ENCODE measurements around the gene HNRNPA2B1. TPM values are rescaled to one million over a fixed set of nuclear protein-coding genes. Genes with fewer than 3 reads are reported as not detected.
"Not testable (repeated sequence)": the region's sequence is repeated elsewhere in the genome, so short reads cannot be mapped to it uniquely, and the experiment has no call there.

HNRNPA2B1 gene
- total RNA-seq, 1 experiment from 2014 or later: 302 TPM

DNA sequence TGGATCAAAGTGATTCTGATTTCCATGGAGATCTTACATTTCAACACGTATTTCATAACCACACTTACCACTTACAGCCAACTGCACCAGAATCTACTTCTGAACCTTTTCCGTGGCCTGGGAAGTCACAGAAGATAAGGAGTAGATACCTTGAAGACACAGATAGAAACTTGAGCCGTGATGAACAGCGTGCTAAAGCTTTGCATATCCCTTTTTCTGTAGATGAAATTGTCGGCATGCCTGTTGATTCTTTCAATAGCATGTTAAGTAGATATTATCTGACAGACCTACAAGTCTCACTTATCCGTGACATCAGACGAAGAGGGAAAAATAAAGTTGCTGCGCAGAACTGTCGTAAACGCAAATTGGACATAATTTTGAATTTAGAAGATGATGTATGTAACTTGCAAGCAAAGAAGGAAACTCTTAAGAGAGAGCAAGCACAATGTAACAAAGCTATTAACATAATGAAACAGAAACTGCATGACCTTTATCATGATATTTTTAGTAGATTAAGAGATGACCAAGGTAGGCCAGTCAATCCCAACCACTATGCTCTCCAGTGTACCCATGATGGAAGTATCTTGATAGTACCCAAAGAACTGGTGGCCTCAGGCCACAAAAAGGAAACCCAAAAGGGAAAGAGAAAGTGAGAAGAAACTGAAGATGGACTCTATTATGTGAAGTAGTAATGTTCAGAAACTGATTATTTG is 15.3 kb downstream of the HNRNPA2B1 start:
- no peak for DNase-seq (ENCODE audit: low read depth)

DNA sequence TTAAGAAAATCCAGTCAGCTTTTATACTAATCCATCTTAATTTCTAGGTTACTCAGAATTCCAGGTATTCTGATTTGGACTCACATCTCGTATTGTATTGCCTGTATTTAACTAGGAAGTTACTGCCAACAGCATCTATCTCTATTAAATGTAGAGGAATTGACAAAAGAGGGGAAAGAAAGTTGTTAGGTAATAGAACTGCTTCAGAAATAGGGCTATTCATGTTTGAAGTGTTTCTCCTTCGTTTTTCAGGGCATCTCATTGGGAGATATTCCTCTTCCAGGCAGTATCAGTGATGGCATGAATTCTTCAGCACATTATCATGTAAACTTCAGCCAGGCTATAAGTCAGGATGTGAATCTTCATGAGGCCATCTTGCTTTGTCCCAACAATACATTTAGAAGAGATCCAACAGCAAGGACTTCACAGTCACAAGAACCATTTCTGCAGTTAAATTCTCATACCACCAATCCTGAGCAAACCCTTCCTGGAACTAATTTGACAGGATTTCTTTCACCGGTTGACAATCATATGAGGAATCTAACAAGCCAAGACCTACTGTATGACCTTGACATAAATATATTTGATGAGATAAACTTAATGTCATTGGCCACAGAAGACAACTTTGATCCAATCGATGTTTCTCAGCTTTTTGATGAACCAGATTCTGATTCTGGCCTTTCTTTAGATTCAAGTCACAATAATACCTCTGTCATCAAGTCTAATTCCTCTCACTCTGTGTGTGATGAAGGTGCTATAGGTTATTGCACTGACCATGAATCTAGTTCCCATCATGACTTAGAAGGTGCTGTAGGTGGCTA is 16.1 kb downstream of the HNRNPA2B1 start:
- DNase-seq (ENCODE audit: low read depth): not testable (repeated sequence)

DNA sequence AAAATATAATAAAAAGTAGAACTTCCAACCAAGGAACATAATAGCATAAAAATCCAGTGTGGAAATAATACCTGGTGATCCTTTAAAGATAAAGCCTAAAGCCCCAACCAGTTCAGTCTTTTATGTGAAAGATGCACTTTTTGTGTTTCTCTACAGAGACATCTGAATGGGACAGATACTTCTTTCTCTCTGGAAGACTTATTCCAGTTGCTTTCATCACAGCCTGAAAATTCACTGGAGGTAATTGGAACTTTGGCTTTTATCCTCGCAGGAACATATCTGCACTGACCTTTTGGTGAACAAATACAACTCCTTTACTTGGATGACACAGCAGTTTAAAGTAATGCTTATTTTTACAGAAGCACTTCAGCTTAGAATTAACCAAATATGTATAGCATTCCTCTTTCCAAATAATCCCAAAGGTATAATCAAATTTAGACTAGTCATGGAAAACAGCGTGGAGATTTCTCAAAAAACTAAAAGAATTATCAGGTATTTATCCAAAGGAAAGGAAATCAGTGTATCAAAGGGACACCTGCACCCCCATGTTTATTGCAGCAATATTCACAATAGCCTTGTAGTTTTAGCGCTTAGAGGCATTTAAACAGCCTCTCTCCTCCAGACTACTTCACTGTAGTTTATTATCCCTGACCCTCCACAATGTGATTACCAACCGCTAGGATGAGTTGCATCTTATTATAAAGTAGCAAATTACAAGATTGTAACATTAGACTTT is 16.8 kb downstream of the HNRNPA2B1 start:
- DNase-seq (ENCODE audit: low read depth): no peak

DNA sequence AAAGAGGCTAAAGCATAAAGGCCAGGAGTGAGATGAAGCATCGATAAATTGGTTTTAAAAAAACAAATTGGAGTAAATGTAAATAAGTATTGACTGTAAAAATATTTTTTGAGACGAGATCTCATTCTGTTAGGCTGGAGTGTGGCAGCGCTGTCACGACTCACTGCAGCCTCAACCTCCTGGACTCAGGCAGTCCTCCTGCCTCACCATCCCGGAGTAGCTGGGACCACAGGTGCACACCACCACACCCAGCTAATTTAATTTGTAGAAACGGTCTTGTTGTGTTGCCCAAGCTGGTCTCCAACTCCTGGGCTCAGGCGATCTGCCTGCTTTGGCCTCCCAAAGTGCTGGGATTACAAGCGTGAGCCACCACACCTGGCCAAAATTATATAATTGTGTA is 17.8 kb downstream of the HNRNPA2B1 start:
- DNase-seq (ENCODE audit: low read depth): no peak

DNA sequence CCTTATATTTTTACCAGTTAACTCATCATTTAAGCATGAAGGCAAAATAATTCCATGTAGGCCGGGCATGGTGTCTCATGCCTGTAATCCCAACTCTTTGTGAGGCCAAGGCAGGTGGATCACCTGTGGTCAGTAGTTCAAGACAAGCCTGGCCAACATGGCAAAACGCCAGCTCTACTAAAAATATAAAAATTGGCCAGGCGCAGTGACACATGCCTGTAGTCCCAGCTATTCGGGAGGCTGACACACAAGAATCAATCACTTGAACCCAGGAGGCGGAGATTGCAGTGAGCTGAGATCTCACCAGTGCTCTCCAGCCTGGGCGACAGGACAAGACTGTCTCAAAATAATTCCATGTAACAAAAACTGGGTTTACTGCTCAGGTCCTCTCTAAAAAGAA is 18.3 kb downstream of the HNRNPA2B1 start:
- DNase-seq (ENCODE audit: low read depth): no peak

DNA sequence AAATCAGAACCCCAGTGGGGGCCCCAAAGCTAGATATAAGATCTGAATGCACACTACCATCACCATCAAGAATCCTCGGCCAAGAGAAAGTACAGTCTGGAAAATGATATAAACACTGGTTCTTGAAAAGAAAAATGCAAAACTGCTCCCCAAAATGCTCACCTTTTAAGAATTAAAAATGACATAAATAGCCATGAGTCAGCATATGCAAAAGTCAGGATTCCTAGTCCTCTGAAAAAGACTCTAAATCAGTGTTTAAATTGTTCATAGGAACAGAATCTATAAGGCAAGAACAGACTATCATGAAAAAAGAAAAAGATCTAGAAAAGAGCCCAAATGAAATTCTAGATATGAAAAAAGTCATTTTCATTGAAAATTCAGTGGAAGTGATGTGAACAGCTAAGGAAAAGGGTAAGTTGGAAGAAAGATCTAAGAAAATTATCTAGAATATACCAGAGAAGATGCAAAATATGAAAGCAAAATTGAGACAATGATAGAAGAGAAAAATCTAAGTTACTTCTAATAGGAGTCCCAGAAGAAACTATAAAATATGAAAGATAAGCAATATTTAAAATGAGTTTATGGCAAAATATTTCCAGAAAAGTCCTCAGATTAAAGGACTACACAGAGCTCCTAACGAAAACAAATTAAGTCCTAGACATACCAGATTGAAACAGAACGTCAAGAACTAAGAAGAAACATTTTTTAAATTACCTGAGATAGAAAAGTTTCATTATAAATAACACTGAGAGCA is 18.9 kb downstream of the HNRNPA2B1 start:
- no peak for DNase-seq (ENCODE audit: low read depth)

DNA sequence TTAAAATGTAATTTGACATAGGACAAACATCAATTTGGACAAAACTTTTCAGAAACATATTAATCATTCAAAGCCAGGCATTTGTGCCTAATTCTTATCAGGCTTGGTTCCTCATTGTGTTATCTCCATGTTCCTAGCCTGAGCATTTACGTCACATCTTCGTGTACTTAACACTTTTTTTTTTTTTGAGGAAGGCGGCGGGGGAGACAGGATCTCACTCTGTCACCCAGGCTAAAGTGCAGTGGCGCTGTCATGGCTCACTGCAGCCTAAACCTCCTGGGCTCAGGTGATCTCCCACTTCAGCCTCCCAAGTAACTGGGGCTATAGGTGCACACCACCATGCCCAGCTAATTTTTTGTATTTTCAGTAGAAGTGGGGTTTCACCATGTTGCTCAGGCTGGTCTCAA is 19.8 kb downstream of the HNRNPA2B1 start:
- DNase-seq (ENCODE audit: low read depth): no peak

DNA sequence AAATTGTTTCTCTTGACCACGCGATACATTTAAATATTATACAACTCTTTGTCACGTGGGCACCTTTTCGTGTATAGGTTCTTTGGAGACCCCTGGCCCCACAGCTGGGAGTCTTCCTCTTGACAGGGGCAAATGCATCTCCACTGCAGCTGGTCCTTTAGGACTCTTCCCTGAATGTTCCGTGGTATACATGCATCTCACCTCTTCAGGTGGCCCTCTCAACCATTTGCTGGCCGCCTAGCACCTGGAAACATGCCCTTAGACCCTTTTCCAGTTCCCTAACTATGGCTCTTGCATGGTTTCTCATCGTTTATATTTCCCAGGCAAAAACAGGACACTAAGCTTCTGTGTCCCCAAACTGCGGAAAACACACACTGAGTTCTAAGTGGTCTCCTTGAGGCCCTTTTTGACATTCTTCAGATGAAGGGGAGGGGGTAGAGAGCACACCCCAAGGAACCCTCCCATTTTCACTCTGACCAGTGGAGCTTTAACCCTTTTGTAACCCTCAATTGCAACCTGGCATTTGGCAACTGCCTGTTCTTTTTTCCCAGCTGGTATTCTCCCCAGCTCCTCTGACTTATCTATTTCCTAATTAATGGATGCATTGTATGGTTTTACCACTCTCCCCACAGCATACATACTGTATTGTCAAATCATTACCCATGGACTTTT is 20.6 kb downstream of the HNRNPA2B1 start:
- DNase-seq (ENCODE audit: low read depth): no peak

DNA sequence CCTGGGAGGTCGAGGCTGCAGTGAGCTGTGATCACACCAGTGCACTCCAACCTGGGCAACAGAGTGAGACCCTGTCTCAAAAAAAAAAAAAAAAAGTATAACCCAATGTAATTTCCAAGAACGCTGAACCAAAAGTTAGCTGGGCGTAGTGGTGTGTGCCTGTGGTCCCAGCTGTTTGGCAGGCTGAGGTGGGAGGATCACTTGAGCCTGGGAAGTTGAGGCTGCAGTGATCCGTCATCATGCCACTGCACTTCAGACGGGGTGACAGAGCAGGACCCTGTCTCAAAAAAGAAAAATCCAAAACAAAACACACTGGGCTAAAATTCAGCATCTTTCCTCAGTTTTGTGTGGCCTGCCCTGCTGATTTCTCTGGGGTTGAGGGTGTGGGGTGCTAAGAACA is 21.1 kb downstream of the HNRNPA2B1 start:
- DNase-seq (ENCODE audit: low read depth): no peak

DNA sequence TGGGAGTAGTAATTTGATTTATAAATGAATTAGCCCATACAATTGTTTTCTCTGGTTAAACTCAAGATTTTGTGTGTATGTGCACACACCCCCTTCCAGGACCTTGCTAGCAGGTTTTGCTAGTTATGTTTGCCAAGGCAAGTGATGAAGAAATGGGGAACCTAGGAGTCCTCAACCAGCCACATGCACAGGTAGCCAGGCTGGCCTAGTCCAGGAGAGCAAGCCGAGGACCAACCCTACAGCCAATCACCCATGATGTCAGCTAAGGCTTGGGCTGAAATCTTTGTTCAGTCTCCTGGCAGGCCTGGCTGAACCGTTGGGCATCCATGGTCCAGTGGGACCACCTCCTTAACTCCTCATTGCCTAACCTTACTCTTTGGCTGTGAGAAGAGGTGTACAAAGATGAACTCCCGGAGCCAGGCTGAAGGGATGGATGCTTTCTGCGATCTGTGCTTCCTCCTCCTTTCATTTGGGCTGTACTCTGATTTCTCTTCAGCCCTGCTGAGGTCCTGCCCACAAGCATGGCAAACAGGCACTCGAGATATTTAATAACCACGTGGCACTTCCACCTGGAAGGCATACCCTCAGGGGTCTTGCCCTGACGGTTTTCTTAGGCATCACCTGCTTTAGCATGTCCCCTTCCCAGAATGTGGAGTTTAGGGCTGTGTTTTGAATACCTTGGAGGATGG is 22.1 kb downstream of the HNRNPA2B1 start:
- DNase-seq (ENCODE audit: low read depth): no peak

DNA sequence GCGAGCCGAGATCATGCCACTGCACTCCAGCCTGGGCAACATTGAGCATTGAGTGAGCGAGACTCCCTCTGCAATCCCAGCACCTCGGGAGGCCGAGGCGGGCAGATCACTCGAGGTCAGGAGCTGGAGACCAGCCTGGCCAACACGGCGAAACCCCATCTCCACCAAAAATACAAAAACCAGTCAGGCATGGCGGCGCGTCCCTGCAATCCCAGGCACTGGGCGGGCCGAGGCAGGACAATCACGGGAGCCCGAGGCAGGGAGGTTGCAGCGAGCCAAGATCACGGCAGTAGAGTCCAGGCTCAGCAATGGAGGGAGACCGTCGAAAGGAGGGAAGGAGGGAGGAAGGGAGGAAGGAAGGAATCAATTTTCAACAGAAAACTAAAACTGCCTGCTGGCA is 23.3 kb downstream of the HNRNPA2B1 start:
- DNase-seq (ENCODE audit: low read depth): not testable (repeated sequence)

DNA sequence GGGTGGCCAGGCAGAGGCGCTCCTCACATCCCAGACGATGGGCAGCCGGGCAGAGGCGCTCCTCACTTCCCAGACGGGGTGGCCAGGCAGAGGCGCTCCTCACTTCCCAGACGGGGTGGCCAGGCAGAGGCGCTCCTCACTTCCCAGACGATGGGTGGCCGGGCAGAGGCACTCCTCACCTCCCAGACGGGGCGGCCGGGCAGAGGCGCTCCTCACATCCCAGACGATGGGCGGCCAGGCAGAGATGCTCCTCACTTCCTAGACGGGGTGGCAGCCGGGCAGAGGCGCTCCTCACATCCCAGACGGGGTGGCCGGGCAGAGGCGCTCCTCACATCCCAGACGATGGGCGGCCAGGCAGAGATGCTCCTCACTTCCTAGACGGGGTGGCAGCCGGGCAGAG is 23.9 kb downstream of the HNRNPA2B1 start:
- DNase-seq (ENCODE audit: low read depth): not testable (repeated sequence)

DNA sequence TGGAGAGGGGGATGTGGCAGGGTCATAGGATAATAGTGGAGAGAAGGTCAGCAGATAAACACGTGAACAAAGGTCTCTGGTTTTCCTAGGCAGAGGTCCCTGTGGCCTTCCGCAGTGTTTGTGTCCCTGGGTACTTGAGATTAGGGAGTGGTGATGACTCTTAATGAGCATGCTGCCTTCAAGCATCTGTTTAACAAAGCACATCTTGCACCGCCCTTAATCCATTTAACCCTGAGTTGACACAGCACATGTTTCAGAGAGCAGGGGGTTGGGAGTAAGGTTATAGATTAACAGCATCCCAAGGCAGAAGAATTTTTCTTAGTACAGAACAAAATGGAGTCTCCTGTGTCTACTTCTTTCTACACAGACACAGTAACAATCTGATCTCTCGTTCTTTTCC is 24.6 kb downstream of the HNRNPA2B1 start:
- not testable (repeated sequence) for DNase-seq (ENCODE audit: low read depth)

DNA sequence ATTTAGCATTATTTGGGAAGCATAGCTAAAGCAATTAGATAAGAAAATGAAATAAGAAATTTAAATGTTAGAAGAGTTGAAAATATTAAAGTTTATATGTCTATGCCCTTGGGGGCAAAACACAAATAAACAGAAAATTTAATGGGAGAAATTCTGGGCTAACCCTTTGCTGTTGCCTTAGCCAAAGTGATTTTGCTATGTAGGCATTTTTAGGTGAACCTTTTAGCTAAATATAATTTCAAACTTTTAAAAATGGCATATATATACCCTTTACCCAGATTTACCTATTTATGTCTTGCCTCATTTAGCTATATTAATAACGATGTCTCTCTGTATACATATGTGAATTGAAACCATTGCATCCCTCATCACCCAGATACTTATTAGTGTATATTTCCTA is 28.5 kb downstream of the HNRNPA2B1 start:
- no peak for DNase-seq (ENCODE audit: low read depth)

DNA sequence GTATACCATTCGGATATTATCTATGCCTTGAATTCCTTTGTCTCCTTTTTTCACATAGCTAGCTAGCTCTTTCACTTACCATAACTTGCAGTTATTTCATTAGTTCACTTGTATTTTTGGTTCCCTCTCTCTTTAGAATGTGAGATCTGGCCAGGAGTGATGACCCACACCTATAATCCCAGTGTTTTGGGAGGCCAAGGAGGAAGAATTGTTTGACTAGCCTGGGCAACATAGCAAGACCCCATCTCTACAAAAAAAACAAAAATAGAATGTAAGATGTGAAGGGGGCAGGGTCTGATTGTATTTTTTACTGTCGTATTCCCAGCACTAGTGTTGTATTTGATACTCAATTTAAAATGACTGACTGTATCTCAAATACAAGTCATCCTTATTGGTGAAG is 28.9 kb downstream of the HNRNPA2B1 start:
- DNase-seq (ENCODE audit: low read depth): no peak

DNA sequence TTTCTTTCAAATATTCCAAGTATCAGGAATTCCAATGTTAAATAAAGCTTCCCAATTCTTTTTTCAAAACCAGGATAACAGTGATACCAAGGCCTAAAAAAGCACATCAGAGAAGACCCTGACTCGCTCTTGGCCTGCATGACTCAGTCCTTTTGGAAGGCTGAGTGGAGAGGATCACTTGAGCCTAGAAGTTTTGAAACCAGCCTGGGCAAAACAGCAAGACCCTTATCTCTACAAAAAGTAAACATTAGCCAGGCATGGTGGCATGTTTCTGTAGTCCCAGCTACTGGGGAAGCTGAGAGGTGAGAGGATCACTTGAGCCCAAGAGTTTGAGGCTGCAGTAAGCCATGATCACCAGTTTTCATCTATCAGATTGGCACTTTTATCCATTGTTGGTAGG is 29.9 kb downstream of the HNRNPA2B1 start:
- no peak for DNase-seq (ENCODE audit: low read depth)

DNA sequence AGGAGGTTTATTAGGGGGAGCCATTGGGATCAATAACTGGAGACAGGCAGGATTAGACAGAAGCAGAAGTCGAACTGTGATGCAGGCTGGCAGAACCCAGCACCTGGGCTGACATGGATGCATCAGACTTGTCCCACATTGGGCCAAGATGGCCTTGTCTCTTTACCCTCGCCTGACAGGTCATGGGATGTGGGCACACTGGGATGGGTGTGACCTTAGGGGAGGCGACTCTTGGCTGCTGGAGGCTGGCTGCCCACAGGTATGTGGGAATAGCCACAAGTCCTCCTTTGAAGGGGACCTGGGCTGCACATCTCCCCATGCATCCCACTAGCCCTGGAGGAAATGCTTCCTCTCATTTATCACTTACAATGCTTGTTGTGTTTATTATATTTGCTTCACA is 31.3 kb downstream of the HNRNPA2B1 start:
- DNase-seq (ENCODE audit: low read depth): no peak

DNA sequence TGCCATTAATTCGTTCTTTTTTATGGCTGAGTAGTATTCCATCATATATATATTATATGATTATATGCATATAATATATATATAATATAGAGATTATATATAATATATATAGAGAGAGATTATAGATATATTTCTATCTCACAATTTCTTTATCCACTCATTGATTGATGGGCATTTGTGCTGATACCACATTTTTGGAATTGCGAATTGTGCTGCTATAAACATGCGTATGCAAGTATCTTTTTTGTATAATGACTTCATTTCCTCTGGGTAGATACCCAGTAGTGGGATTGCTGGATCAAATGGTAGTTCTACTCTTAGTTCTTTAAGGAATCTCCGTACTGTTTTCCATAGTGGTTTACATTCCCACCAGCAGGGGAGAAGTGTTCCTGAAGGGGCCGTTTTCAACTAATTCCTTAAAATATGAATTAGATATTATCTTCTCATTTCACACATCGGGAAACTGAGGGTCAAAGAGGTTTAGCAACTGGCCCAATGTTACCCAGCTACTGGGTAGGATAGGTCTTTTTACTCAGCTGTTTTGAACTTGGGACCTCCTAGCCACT is 32.0 kb downstream of the HNRNPA2B1 start:
- no peak for DNase-seq (ENCODE audit: low read depth)

DNA sequence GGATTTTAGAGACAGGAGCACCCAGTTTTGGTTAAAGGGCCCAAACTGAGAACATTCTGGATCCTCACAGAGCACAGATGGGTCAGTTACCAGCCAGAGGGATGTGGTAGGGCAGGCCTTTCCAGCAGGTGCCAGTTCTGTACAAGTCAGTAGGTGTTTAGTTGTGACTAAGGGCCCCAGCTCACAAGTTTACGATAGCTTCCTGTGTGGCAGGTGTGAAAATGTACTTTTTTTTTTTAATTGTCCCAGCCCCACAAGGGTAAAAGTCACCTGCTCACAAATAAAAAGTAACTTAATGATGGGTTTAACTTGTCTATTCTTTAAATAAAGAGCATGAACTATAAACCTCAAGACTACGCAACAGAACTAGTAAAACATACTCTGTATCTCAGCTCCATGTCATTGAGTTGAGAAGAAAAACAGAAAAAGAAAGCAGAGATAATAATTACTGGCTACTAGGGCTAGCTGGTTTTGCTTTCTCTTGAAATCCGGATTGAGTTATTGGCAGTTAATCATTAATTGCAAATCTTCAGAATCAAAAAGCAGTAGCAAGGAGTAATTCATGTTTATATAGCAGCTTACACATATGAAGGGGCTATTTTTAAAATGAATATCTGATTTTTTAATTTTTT is 33.1 kb downstream of the HNRNPA2B1 start:
- no peak for DNase-seq (ENCODE audit: low read depth)
